Neural progenitor cell (in vitro differentiated cells): ENCODE results near the gene EFNA5. TPM values are rescaled to one million over a fixed set of nuclear protein-coding genes. Genes with fewer than 3 reads are reported as not detected.

ENCODE experiments used
- DNase-seq: peaks from one replicate; pipeline ENCODE4 v3.0.0-alpha.2; 2016; ENCODE audit warnings: low spot score
- H2AFZ ChIP-seq: fragments of 200-600 bp; sonication (generic); replicated peaks from 2 replicates; pipeline ENCODE4 v1.6.1; 2016; ENCODE audit warnings: antibody characterized with exemption
- H3F3A ChIP-seq: fragments of 200-600 bp; sonication (generic); 2 replicates; pipeline ENCODE4 v1.6.1; 2016; ENCODE audit warnings: antibody characterized with exemption, low read depth
- H3K27ac ChIP-seq: fragments of 200-600 bp; sonication (generic); 2 replicates; pipeline ENCODE4 v1.5.1; 2016; ENCODE audit warnings: mild to moderate bottlenecking
- H3K27me3 ChIP-seq: fragments of 200-600 bp; sonication (generic); 2 replicates; pipeline ENCODE4 v1.6.1; 2016; ENCODE audit warnings: mild to moderate bottlenecking, moderate library complexity
- H3K36me3 ChIP-seq: fragments of 200-600 bp; sonication (generic); 2 replicates; pipeline ENCODE4 v1.5.1; 2016
- H3K4me1 ChIP-seq: fragments of 200-600 bp; sonication (generic); 2 replicates; pipeline ENCODE4 v1.6.1; 2016; ENCODE audit warnings: mixed run types
- H3K4me2 ChIP-seq: fragments of 200-600 bp; sonication (generic); 2 replicates; pipeline ENCODE4 v1.6.1; 2016
- H3K4me3 ChIP-seq: fragments of 200-600 bp; sonication (generic); 2 replicates; pipeline ENCODE4 v1.5.1; 2016
- H3K79me2 ChIP-seq: fragments of 200-600 bp; sonication (generic); 2 replicates; pipeline ENCODE4 v1.6.1; 2016; ENCODE audit warnings: low read depth
- H3K9ac ChIP-seq: fragments of 200-600 bp; sonication (generic); 2 replicates; pipeline ENCODE4 v1.6.1; 2016
- H3K9me3 ChIP-seq: fragments of 200-600 bp; sonication (generic); 2 replicates; pipeline ENCODE4 v1.5.1; 2016; ENCODE audit warnings: low read depth
- H4K20me1 ChIP-seq: fragments of 200-600 bp; sonication (generic); 2 replicates; pipeline ENCODE4 v1.6.1; 2016; ENCODE audit warnings: low read depth
- H3K27ac Mint-ChIP-seq: 3 replicates; pipeline ENCODE4 v1.8.0; 2021; ENCODE audit warnings: mixed read lengths
- H3K27me3 Mint-ChIP-seq: 2 replicates; pipeline ENCODE4 v1.8.0; 2022; ENCODE audit warnings: low read depth, mild to moderate bottlenecking, inconsistent platforms, moderate library complexity, mixed read lengths; ENCODE audit not compliant: insufficient read depth
- H3K36me3 Mint-ChIP-seq: 3 replicates; pipeline ENCODE4 v1.8.0; 2021; ENCODE audit warnings: mixed read lengths
- H3K4me1 Mint-ChIP-seq: 3 replicates; pipeline ENCODE4 v1.8.0; 2021; ENCODE audit warnings: mixed read lengths
- H3K4me3 Mint-ChIP-seq: 3 replicates; pipeline ENCODE4 v1.8.0; 2021; ENCODE audit warnings: mild to moderate bottlenecking, moderate library complexity, mixed read lengths
- H3K9me3 Mint-ChIP-seq: 3 replicates; pipeline ENCODE4 v1.8.0; 2020; ENCODE audit warnings: mixed read lengths
- CTCF ChIP-seq: fragments of 200-600 bp; sonication (generic); IDR thresholded peaks from 2 replicates; pipeline ENCODE4 v1.5.1; 2017; ENCODE audit warnings: antibody characterized with exemption, mild to moderate bottlenecking
- EZH2 ChIP-seq: fragments of 200-600 bp; sonication (generic); IDR thresholded peaks from 2 replicates; pipeline ENCODE4 v1.6.1; 2017; ENCODE audit warnings: antibody characterized with exemption, mild to moderate bottlenecking, moderate library complexity
- EZH2phosphoT487 ChIP-seq: fragments of 200-600 bp; sonication (generic); IDR thresholded peaks from 2 replicates; pipeline ENCODE4 v1.6.1; 2017; ENCODE audit warnings: antibody characterized with exemption
- total RNA-seq: library from RNA; depleted of rRNA; stranded (reverse); fragments of >200 nt; gene quantifications from 2 replicates; pipeline ENCODE4 v1.2.3, GENCODE V29; 2015; ENCODE audit warnings: low replicate concordance

Gene EFNA5
- total RNA-seq, 1 donor from 2014 or later, result 105 TPM

GRCh38 chr5:107526270-107526937, 144.3 kb downstream of the EFNA5 start:
- Histone ChIP-seq H3K79me2 (peaks cover 100% of the 10 kb centered on the region), H3K9ac (no peak overlapping the region), H3F3A (peaks cover 22% of the 10 kb centered on the region), H3K4me3 (no peak overlapping the region), H3K9me3 (no peaks in the 10 kb centered on the region), H3K36me3 (no peaks in the 10 kb centered on the region), H3K4me1 (peaks cover 61% of the 10 kb centered on the region), H4K20me1 (peaks cover 100% of the 10 kb centered on the region), H2AFZ (no peak overlapping the region), H3K4me2 (no peak overlapping the region), H3K27ac (no peak overlapping the region), H3K27me3 (no peaks in the 10 kb centered on the region)
- Mint-ChIP-seq H3K4me3 (no peak overlapping the region), H3K27ac (no peak overlapping the region), H3K9me3 (no peaks in the 10 kb centered on the region), H3K36me3 (peaks cover 13% of the 10 kb centered on the region), H3K4me1 (peaks cover 39% of the 10 kb centered on the region), H3K27me3 (peaks cover 2% of the 10 kb centered on the region)
- no peak for DNase-seq
- TF ChIP-seq EZH2 (no peak), CTCF (no peak), EZH2phosphoT487 (no peak)

GRCh38 chr5:107524111-107524510, 146.6 kb downstream of the EFNA5 start:
- H3K4me1 Mint-ChIP-seq, result peaks cover 45% of the 10 kb centered on the region
- H3K27me3 Mint-ChIP-seq, result peaks cover 2% of the 10 kb centered on the region

GRCh38 chr5:107523029-107523680, 147.6 kb downstream of the EFNA5 start:
- Histone ChIP-seq H3K27ac (no peak overlapping the region), H3K79me2 (peaks cover 100% of the 10 kb centered on the region), H3K27me3 (no peaks in the 10 kb centered on the region), H3K4me3 (no peak overlapping the region), H2AFZ (no peak overlapping the region), H3F3A (peaks cover 46% of the 10 kb centered on the region), H3K4me1 (peaks cover 66% of the 10 kb centered on the region), H4K20me1 (peaks cover 100% of the 10 kb centered on the region), H3K9ac (no peak overlapping the region), H3K9me3 (no peaks in the 10 kb centered on the region), H3K36me3 (peaks cover under 1% of the 10 kb centered on the region), H3K4me2 (peak overlapping the region; percentile 31)
- Mint-ChIP-seq H3K4me3 (no peak overlapping the region), H3K9me3 (no peaks in the 10 kb centered on the region), H3K27me3 (peaks cover 2% of the 10 kb centered on the region), H3K4me1 (peaks cover 54% of the 10 kb centered on the region), H3K36me3 (peaks cover 11% of the 10 kb centered on the region), H3K27ac (peak overlapping the region; percentile 30)
- TF ChIP-seq CTCF, result no peak
- no peak for TF ChIP-seq EZH2
- TF ChIP-seq EZH2phosphoT487, result no peak
- no peak for DNase-seq

More at GRCh38 chr5:107524111-107524510, 146.6 kb downstream of the EFNA5 start:
- Histone ChIP-seq H3F3A (peaks cover 38% of the 10 kb centered on the region), H3K4me1 (peaks cover 64% of the 10 kb centered on the region), H3K27me3 (no peaks in the 10 kb centered on the region), H3K27ac (no peak overlapping the region), H2AFZ (no peak overlapping the region), H3K4me3 (no peak overlapping the region), H3K79me2 (peaks cover 100% of the 10 kb centered on the region), H3K9ac (no peak overlapping the region), H4K20me1 (peaks cover 100% of the 10 kb centered on the region), H3K9me3 (no peaks in the 10 kb centered on the region), H3K4me2 (peak overlapping the region; percentile 31), H3K36me3 (no peaks in the 10 kb centered on the region)
- Mint-ChIP-seq H3K36me3 (peaks cover 11% of the 10 kb centered on the region), H3K27ac (peak overlapping the region; percentile 35), H3K9me3 (no peaks in the 10 kb centered on the region), H3K4me3 (no peak overlapping the region)
- no peak for TF ChIP-seq CTCF
- no peak for TF ChIP-seq EZH2
- no peak for DNase-seq
